GM12891 (cell line): ENCODE measurements around the gene FARP1.
"Not testable (repeated sequence)": the region's sequence is repeated elsewhere in the genome, so short reads cannot be mapped to it uniquely, and the experiment has no call there.

Source experiments
- DNase-seq: peaks from one replicate; pipeline ENCODE4 v3.0.0; 2011; ENCODE audit warnings: low spot score; ENCODE audit not compliant: insufficient read length
- FAIRE-seq: peaks from 2 replicates; lab custom pipeline; 2011; peaks lifted over from hg19 to GRCh38; lab: Jason Lieb, UNC
- PAX5 ChIP-seq: IDR thresholded peaks from 2 replicates; pipeline ENCODE4 v1.6.1; 2011; ENCODE audit warnings: low read length, moderate library complexity, mild to moderate bottlenecking; ENCODE audit not compliant: insufficient read depth, severe bottlenecking
- POLR2A ChIP-seq: IDR thresholded peaks from 2 replicates; pipeline ENCODE4 v1.6.1; 2011; ENCODE audit warnings: low read depth, low read length, control low read depth
- POLR2AphosphoS5 ChIP-seq: IDR thresholded peaks from 2 replicates; pipeline ENCODE4 v1.6.1; 2011; ENCODE audit warnings: low read depth, low read length, control low read depth
- POU2F2 ChIP-seq: IDR thresholded peaks from 2 replicates; pipeline ENCODE4 v1.6.1; 2011; ENCODE audit warnings: low read depth, mild to moderate bottlenecking, control low read depth, low read length, moderate library complexity
- SPI1 ChIP-seq: IDR thresholded peaks from 2 replicates; pipeline ENCODE4 v1.6.1; 2011; ENCODE audit warnings: low read depth, low read length, control low read depth
- TAF1 ChIP-seq: IDR thresholded peaks from 2 replicates; pipeline ENCODE4 v1.6.1; 2011; ENCODE audit warnings: low read depth, low read length, control low read depth

FARP1 gene

DNA sequence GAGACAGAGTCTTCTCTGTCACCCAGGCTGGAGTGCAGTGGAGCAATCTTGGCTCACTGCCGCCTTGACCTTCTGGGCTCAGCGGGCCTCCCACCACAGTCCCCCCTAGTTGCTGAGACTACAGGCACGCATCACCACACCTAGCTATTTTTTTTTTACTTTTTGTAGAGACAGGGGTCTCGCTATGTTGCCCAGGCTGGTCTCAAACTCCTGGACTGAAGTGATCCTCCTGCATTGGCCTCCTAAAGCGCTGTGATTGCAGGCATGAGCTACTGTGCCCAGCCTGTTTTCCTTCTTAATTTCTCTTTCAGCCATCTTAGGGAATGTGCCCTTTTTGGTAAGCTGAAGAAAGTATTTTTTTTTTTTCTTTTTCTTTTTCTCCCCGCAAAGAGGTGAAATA lies 76.8 kb downstream of the FARP1 start:
- FAIRE-seq, result no peak
- no peak for TF ChIP-seq PAX5

DNA sequence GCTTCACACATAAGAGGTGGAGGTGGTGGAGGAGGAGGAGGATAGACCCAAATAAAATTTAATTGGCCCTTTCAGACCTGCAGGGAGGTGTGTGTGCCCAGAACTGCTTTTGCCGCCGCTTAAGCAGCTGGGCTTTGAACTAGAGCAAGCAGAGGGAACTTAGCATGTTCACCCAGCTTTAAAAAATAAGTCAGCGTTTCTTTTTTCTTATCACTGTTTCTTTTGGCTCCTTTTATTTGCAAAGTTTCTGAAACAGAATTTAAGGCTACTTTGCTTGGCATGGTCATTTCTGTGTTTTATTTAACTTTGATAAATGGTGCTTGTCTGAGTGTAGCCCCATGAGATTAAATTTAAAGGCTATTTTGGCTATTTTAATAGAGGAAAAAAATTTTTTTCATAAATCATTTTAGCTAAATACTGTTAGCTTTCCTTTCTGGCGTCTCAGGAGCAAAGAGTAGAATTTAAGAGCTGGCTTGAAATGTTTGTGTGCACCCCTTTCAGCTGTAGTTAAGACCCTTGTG lies 77.4 kb downstream of the FARP1 start:
- DNase-seq, result no peak
- no peak for FAIRE-seq
- TF ChIP-seq POLR2AphosphoS5 (no peak), TAF1 (no peak), POLR2A (no peak), PAX5 (no peak), POU2F2 (no peak), SPI1 (no peak)

More for the DNA sequence above, 76.8 kb downstream of the FARP1 start:
- DNase-seq, result no peak

DNA sequence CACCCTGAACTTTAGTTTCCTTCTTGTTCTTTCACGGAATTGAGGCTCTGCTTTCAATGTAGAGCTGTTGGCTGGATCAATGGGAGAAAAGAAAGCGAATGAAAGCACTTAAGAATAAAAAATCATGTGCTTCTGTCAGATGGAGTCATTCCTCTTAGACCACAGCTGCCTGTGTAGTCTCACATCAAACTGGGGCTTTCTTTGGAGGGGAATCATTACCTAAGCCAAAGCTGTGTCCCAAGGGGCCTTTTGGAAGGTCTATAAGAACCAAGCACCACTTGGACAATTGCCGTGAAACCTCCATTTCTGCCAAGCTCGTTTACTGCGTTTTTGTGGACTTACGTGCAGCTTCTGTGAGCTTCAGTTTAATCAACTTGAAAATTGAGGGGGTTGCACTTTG lies 78.3 kb downstream of the FARP1 start:
- no peak for DNase-seq
- no peak for FAIRE-seq
- TF ChIP-seq TAF1 (no peak), POLR2AphosphoS5 (no peak), SPI1 (no peak), POU2F2 (no peak), PAX5 (no peak), POLR2A (no peak)

GRCh38 chr13:98222081-98222554 lies 79.2 kb downstream of the FARP1 start:
- no peak for DNase-seq
- FAIRE-seq, result no peak

DNA sequence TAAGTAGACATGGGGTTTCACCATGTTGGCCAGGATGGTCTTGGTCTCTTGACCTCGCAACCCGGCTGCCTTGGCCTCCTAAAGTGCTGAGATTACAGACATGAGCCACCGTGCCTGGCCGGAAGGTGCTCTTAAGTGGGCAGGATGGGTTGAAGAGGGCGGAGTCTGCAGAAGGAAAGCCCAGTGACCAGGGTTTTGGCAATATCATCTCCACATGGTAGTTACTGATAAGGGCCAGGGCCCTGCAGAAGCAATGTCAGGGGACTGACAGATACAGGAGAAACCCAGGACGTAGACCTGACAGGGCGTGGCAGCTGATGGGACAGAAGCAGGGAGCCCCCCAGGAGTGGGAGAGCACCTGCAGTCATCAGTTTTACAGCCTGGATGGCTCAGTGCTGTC lies 79.9 kb downstream of the FARP1 start:
- DNase-seq (no peak), FAIRE-seq (no peak)
- TF ChIP-seq POLR2A, result no peak
- TF ChIP-seq PAX5, result no peak
- no peak for TF ChIP-seq TAF1
- no peak for TF ChIP-seq POU2F2
- no peak for TF ChIP-seq POLR2AphosphoS5
- TF ChIP-seq SPI1, result no peak

More at GRCh38 chr13:98222081-98222554, 79.2 kb downstream of the FARP1 start:
- TF ChIP-seq POLR2AphosphoS5 (no peak), POU2F2 (no peak), TAF1 (no peak), PAX5 (no peak), POLR2A (no peak)

DNA sequence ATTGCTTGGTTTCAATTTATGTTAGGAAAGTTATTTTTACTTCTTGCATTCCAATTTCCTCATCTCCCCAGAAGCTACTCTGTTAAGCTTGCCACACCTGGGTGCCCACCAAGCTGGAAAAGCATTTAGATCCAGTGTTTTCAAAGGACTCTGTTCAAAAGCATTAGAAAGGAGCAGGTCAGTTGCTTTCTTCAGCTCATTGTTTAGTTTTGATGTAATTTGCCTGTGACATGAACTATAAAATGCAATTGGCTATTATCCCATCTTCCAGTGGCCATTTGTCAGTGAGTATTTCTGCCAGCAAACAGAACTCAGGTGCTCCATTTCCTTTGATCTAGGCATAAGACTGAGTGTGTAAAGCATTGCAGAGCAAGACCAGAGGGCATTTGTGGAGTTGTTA lies 80.8 kb downstream of the FARP1 start:
- no peak for TF ChIP-seq TAF1
- no peak for TF ChIP-seq PAX5
- TF ChIP-seq POLR2A, result no peak
- TF ChIP-seq POLR2AphosphoS5, result no peak
- no peak for TF ChIP-seq SPI1
- no peak for TF ChIP-seq POU2F2
- DNase-seq (no peak), FAIRE-seq (no peak)

DNA sequence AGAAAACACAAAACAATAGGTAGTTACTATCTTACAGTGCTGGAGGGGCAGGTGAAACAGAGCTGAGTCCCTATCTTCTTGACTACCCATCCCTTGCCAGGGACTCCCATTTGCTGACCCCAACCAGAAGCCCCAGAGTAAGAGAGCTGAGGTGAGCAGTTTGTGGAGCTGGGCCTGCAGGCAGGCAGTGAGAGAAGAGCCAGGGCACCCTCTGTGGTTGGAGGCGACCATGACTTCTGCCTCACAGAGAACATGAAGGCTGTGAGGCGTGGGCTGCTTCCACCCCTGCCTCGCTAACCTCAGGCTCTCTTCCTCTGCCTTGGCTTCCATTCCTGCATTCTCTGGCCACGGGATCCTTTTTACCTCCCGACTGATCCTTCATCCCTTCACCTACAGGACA lies 81.7 kb downstream of the FARP1 start:
- DNase-seq, result no peak
- FAIRE-seq, result no peak
- TF ChIP-seq POLR2AphosphoS5 (no peak), SPI1 (no peak), TAF1 (no peak), POLR2A (no peak), POU2F2 (no peak), PAX5 (no peak)

DNA sequence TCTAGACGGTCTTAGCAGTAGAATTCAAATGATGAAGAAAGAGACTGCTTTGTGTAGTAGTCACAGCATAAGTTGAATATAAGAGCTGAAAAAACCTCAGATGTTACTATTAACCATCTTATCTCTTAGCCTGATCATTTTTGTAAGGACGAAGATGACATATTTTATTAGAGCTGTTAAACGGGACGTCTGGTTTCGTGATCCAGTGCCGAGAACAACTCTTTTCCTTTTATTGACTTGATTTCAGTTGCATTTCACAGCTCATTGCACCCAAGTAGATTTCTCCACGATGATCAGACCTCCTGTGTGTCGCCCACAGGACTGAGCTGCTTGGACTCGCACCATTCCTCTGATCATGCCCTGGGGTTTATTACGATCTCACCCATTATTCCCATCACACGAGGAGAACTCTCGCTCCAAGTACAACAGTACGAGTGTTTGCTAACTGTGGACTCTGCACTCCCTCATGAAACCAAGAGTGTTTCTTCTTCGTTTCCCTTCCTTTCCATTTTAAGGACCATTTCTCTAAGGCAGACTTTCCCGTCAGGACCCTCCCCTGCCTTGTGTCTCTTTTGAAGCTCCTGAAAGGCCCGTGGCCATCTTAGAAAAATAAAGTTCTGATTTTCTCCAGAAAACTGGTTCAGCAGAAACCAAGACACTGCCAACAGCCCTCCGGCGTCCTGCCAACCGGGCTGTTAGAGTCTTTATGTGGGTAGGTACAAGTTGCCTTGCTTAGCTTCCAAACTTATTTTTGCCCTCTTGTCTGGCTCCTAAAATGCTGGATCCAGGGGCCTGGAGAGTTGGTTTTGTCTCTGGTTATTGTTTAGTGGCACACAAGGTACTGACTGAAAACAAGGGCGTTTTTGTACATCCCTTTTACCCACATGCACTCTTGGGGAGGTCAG lies 82.4 kb downstream of the FARP1 start:
- TF ChIP-seq POLR2AphosphoS5, result no peak
- TF ChIP-seq TAF1, result no peak
- FAIRE-seq (no peak), DNase-seq (no peak)

DNA sequence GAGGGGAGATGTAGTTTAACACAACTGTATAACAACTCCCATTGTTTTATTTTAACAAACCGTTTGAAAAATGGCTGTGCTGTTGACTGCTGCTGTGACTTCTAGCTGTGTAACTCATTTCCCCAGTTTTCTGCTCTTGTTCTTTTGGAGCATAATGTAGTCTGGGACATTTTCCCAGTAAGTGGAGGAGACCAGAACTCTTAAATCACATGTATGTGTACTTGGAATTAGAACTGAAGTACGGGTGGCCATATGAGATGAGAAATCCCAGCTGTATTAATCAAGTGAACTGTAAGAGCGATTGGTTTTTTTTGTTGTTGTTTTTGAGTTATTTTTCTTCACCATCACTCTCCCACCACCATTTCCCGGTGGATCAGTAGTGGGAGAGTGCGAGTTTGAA lies 83.6 kb downstream of the FARP1 start:
- DNase-seq (no peak), FAIRE-seq (no peak)
- TF ChIP-seq POLR2A (no peak), PAX5 (no peak), POU2F2 (no peak), TAF1 (no peak), POLR2AphosphoS5 (no peak)

DNA sequence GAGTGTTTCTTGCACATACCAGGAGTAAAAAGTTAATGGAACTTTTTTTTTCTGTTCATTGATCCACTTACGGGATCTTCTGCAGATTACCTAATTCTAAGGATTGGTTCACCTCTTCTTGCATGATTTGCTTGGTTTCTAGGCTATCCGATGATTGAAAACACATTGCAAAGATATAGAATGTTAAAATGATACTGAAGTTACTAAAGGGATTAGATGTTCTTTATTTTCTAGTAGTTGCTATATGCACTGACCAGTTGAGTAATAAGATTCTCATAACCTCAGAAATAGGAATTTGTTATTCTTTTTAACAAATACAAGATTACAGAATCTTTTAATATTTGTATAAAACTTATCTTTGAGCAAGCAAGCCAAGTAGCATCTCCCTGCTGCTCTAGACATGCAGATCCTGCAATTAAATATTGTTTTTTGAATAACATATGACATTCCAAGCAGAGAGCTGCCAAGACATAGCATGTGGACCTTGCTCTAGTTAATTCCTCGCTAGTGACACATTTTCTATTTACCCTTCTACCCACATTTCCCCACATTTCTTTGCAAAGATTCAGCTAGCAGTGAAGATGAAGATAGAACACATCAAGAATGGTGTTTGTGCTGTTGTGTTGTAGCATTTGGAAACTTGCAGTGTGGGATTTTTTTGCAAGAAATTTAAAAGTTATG lies 85.9 kb downstream of the FARP1 start:
- no peak for DNase-seq
- TF ChIP-seq TAF1 (no peak), PAX5 (no peak), SPI1 (no peak), POLR2AphosphoS5 (no peak), POLR2A (no peak), POU2F2 (no peak)
- no peak for FAIRE-seq

- DNase-seq, FAIRE-seq: not testable (repeated sequence)
Observed at GRCh38 chr13:98230762-98231161, 87.9 kb downstream of the FARP1 start.
